Measurements from ENCODE around the gene SMAD4.

Gene SMAD4

DNA sequence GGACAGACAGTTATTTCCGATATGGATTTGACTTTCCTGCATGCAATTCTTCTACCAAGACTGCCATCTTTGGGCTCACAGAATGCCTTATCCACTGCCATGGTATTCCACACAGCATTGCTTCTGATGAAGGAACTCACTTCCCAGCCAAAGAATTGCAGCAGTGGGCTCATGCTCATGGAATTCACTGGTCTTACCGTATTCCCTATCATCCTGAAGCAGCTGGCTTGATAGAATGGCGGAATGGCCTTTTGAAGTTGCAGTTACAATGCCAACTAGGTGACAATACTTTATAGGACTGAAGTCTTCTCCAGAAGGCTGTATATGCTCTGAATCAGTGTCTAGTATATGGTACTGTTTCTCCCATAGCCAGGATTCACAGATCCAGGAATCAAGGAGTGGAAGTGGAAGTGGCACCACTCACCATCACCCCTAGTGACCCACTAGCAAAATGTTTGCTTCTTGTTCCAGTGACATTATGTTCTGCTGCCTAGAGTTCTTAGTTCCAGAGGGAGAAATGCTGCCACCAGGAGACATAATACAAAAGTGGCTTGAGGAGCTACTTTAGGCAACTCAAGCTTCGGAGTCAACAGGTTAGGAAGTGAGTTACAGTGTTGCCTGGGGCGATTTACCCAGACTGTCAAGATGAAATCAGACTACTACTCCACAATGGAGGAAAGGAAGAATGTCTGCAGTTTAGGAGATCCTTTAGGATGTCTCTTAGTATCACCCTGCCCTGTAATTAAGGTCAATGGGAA lies 23.8 kb upstream of the SMAD4 start:
- Histone ChIP-seq H3K36me3 (ENCODE audit: control insufficient read depth in 2 of 2, insufficient read depth in 2 of 2, low read length in 2 of 2) (no peaks in the 10 kb centered on the region), H3K27ac (ENCODE audit: low read length) (no peak overlapping the region), H3K4me1 (ENCODE audit: control insufficient read depth, insufficient read depth, low read length) (no peaks in the 10 kb centered on the region), H3K4me3 (ENCODE audit: low read length in 2 of 2) (no peak overlapping the region), H3K9ac (ENCODE audit: low read length in 2 of 2) (no peak overlapping the region), H3K27me3 (ENCODE audit: control insufficient read depth in 1 of 2, insufficient read depth in 2 of 2, low read length in 2 of 2) (no peaks in the 10 kb centered on the region), H3K9me3 (ENCODE audit: control insufficient read depth in 2 of 2, low read length in 2 of 2) (no peaks in the 10 kb centered on the region)

DNA sequence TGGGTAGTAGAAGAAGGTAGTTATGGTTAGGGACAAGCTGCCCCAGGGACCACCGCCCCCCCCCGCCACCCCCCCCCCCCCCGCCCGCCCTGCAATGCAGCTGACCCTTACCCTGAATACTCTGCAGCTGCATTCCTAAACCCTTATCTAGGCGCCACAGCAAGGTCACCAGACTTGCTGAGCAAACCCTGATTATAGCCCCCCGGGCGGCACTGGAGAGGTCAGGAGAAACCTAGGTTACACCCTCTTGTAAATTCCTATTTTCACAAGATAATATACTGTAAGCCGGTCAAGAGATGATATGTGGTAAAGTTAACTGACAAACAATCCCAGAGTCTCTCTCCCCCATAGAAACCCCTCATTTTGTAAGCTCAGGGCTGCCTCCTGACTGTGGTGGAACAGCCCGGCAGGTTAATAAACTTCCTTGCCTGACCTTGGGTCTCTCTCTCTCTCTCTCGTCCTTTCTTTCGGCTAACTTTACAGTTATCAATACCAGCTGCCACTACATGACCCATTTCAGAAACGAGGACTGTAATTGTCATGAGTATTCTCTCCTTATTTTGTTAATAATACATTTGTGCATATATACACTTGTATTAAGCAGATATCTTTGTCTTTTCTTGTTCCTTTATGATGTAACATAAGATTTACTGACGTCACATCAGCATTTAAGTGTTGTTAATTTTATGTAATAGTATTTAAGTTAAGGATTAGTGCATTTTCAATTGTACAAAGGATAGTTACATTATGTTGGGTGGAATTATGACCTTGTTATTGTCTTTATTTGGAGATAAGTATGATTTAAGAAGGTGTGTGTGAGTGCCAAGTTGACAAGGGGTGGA lies 22.8 kb upstream of the SMAD4 start:
- Histone ChIP-seq H3K27me3 (ENCODE audit: control insufficient read depth in 1 of 2, insufficient read depth in 2 of 2, low read length in 2 of 2) (no peaks in the 10 kb centered on the region), H3K27ac (ENCODE audit: low read length) (no peak overlapping the region), H3K4me1 (ENCODE audit: control insufficient read depth, insufficient read depth, low read length) (no peaks in the 10 kb centered on the region), H3K4me3 (ENCODE audit: low read length in 2 of 2) (no peak overlapping the region), H3K9me3 (ENCODE audit: control insufficient read depth in 2 of 2, low read length in 2 of 2) (no peaks in the 10 kb centered on the region), H3K9ac (ENCODE audit: low read length in 2 of 2) (no peak overlapping the region), H3K36me3 (ENCODE audit: control insufficient read depth in 2 of 2, insufficient read depth in 2 of 2, low read length in 2 of 2) (no peaks in the 10 kb centered on the region)

DNA sequence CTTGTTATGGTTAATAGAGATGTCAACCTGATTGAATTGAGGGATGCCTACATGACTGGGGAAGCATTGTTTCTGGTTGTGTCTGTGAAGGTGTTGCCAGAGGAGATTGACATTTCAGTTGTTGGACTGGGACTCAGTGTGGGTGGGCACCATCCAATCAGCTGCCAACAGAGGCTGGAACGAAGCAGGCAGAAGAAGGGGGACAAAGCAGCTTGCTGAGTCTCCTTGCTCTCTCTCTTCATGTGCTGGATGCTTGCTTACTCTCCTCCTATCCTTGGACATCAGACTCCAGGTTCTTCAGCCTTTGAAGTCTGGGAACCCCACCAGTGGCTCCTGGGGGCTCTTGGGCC lies 22.2 kb upstream of the SMAD4 start:
- Histone ChIP-seq H3K9ac (ENCODE audit: low read length in 2 of 2) (no peak overlapping the region), H3K4me1 (ENCODE audit: control insufficient read depth, insufficient read depth, low read length) (no peaks in the 10 kb centered on the region), H3K36me3 (ENCODE audit: control insufficient read depth in 2 of 2, insufficient read depth in 2 of 2, low read length in 2 of 2) (no peaks in the 10 kb centered on the region), H3K27me3 (ENCODE audit: control insufficient read depth in 1 of 2, insufficient read depth in 2 of 2, low read length in 2 of 2) (no peaks in the 10 kb centered on the region), H3K4me3 (ENCODE audit: low read length in 2 of 2) (no peak overlapping the region), H3K9me3 (ENCODE audit: control insufficient read depth in 2 of 2, low read length in 2 of 2) (no peaks in the 10 kb centered on the region), H3K27ac (ENCODE audit: low read length) (no peak overlapping the region)

DNA sequence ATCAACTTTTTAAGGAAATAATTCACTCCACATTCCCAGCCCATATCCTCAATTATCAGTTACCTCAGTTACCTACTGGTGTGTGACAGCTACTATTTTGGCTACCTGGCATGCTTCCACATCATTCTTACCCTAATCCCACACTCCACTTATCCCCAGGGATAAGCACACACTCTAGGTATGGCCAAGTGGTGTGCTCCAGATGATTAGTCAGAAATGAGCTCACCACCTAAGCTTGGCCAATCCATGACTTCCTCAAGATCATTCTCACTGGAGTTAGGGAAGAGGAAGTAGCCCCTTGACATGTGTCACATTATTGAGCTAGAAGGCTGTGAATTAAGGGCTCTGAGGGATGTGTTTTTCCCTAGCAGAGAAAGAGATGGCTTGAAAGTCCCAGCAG lies 20.9 kb upstream of the SMAD4 start:
- H3K4me1 ChIP-seq (ENCODE audit: control insufficient read depth, insufficient read depth, low read length) = no peaks in the 10 kb centered on the region
- no peaks in the 10 kb centered on the region for H3K27me3 ChIP-seq (ENCODE audit: control insufficient read depth in 1 of 2, insufficient read depth in 2 of 2, low read length in 2 of 2)
- H3K9ac ChIP-seq (ENCODE audit: low read length in 2 of 2) = no peak overlapping the region
- H3K4me3 ChIP-seq (ENCODE audit: low read length in 2 of 2) = no peak overlapping the region
- no peaks in the 10 kb centered on the region for H3K9me3 ChIP-seq (ENCODE audit: control insufficient read depth in 2 of 2, low read length in 2 of 2)
- H3K27ac ChIP-seq (ENCODE audit: low read length) = no peak overlapping the region
- H3K36me3 ChIP-seq (ENCODE audit: control insufficient read depth in 2 of 2, insufficient read depth in 2 of 2, low read length in 2 of 2) = no peaks in the 10 kb centered on the region

DNA sequence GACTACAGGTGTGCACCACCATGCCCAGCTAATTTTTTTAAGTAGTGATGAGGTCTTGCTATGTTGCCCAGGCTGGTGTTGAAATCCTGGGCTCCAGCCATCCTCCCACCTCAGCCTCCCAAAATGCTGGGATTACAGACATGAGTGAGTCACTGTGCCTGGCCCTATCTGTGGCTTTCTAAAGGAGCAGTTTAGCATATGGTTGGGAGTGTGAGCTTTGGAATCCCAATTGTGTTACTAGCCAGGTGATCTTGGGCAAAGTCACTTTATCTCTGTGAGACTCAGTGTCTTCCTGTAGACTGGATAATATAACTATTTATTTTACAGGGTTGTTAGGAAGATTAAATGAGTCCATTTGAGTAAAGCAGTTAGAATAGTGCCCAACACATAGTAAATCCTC lies 19.8 kb upstream of the SMAD4 start:
- H3K9ac ChIP-seq (ENCODE audit: low read length in 2 of 2) = no peak overlapping the region
- H3K4me3 ChIP-seq (ENCODE audit: low read length in 2 of 2) = no peak overlapping the region
- H3K9me3 ChIP-seq (ENCODE audit: control insufficient read depth in 2 of 2, low read length in 2 of 2) = no peaks in the 10 kb centered on the region
- no peaks in the 10 kb centered on the region for H3K27me3 ChIP-seq (ENCODE audit: control insufficient read depth in 1 of 2, insufficient read depth in 2 of 2, low read length in 2 of 2)
- H3K4me1 ChIP-seq (ENCODE audit: control insufficient read depth, insufficient read depth, low read length) = no peaks in the 10 kb centered on the region
- no peaks in the 10 kb centered on the region for H3K36me3 ChIP-seq (ENCODE audit: control insufficient read depth in 2 of 2, insufficient read depth in 2 of 2, low read length in 2 of 2)
- no peak overlapping the region for H3K27ac ChIP-seq (ENCODE audit: low read length)

DNA sequence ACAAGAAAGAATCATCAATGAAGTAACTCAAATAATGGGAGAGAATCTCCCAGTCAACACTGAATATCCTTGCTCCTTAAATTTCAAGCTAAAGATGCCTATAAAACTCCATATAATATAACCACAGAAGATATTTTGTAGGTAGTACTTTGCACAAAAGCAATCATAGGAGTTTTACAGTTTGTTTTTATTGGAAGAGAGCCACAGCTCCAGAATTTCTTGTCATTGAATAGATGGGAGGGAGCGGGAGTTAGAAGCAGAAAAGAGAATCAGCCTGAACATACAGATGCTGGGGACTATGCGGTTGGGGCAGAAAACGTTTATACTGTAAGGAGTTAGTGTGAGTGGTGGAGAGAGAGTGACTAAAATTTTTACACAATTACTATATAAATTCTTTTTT lies 18.3 kb upstream of the SMAD4 start:
- H3K9ac ChIP-seq (ENCODE audit: low read length in 2 of 2) = no peak overlapping the region
- peaks cover 0 to under 1% of the 10 kb centered on the region in 2 donors for H3K36me3 ChIP-seq (ENCODE audit: control insufficient read depth in 2 of 2, insufficient read depth in 2 of 2, low read length in 2 of 2)
- no peak overlapping the region for H3K27ac ChIP-seq (ENCODE audit: low read length)
- H3K4me1 ChIP-seq (ENCODE audit: control insufficient read depth, insufficient read depth, low read length) = no peaks in the 10 kb centered on the region
- H3K9me3 ChIP-seq (ENCODE audit: control insufficient read depth in 2 of 2, low read length in 2 of 2) = no peaks in the 10 kb centered on the region
- H3K4me3 ChIP-seq (ENCODE audit: low read length in 2 of 2) = no peak overlapping the region
- H3K27me3 ChIP-seq (ENCODE audit: control insufficient read depth in 1 of 2, insufficient read depth in 2 of 2, low read length in 2 of 2) = no peaks in the 10 kb centered on the region

DNA sequence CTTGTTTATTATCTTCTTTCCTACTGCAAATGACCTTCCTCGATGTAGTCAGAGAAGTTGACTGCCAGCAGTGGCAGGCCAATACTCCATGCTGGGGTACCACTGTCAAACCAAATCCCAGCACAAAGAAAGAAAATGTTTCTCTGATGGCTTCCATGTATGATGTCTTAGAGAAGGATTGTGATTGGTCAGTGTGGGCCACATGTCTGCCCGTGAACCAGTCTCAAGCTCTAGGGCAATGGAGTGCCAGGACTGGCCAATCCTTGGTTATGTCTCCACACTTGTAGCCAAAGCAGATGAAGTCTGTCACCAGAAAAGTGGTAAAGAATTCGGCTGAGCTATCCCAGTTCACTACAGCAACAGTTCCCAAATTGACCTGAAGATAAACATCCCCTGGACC lies 17.6 kb upstream of the SMAD4 start:
- Histone ChIP-seq H3K4me1 (ENCODE audit: control insufficient read depth, insufficient read depth, low read length) (no peaks in the 10 kb centered on the region), H3K4me3 (ENCODE audit: low read length in 2 of 2) (no peak overlapping the region), H3K27ac (ENCODE audit: low read length) (no peak overlapping the region), H3K9me3 (ENCODE audit: control insufficient read depth in 2 of 2, low read length in 2 of 2) (no peaks in the 10 kb centered on the region), H3K9ac (ENCODE audit: low read length in 2 of 2) (no peak overlapping the region), H3K27me3 (ENCODE audit: control insufficient read depth in 1 of 2, insufficient read depth in 2 of 2, low read length in 2 of 2) (no peaks in the 10 kb centered on the region), H3K36me3 (ENCODE audit: control insufficient read depth in 2 of 2, insufficient read depth in 2 of 2, low read length in 2 of 2) (peaks cover 2 to 3% of the 10 kb centered on the region in 2 donors)

DNA sequence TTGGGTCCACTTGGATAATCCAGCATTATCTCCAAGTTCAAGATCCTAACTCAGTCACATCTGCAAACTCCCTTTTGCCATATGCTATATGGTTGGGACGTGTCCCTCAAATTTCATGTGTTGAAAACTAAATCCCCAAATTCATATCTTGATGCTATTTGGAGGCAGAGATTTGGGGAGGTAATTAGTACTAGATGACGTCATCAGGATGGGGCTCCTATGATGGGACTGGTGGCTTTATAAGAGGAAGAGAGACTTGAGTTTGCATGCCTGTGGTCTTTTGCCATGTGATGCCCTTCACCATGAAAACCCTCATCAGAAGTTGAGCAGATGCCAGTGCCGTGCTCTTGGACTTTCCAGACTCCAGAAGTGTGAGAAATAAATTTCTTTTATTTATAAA lies 16.8 kb upstream of the SMAD4 start:
- no peak overlapping the region for H3K9ac ChIP-seq (ENCODE audit: low read length in 2 of 2)
- no peaks in the 10 kb centered on the region for H3K4me1 ChIP-seq (ENCODE audit: control insufficient read depth, insufficient read depth, low read length)
- H3K36me3 ChIP-seq (ENCODE audit: control insufficient read depth in 2 of 2, insufficient read depth in 2 of 2, low read length in 2 of 2) = peaks cover 2 to 3% of the 10 kb centered on the region in 2 donors
- H3K27ac ChIP-seq (ENCODE audit: low read length) = no peak overlapping the region
- H3K4me3 ChIP-seq (ENCODE audit: low read length in 2 of 2) = no peak overlapping the region
- H3K27me3 ChIP-seq (ENCODE audit: control insufficient read depth in 1 of 2, insufficient read depth in 2 of 2, low read length in 2 of 2) = no peaks in the 10 kb centered on the region
- no peaks in the 10 kb centered on the region for H3K9me3 ChIP-seq (ENCODE audit: control insufficient read depth in 2 of 2, low read length in 2 of 2)

DNA sequence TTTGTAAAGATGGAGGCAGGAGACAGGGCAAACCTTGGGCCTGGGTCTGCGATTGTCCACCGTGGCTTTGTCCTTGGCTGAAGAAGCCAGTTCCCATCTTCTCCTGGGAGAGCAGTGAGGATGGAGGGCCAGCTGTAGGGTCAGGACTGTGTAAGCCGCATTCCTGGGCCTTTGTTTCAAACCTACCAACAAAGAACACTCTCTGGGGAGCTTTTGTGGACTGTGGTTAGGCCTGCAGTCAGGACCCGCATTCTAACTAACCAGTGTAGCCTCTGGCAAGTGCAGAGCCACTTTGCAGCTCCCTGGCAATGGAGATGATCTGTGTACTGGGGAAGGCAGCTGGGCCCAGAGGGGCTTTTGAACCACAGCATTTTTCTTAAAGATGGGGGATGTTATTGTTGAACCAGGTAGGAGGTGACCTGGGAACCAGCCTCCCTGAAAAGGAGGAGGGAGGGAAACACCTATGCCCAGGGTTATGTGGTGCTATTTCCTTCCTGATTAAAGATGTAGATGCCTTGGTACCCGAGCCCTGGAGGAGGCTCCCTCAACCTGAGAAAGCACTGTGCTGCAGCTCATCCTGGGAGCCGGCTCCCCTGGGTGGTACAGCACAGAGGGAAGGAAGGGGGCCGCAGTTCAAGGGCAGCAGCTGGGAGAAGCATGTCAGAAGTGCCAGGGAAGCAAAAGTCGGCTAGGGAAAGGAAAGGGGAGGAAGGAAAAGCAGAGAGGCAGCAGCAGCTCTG lies 12.7 kb upstream of the SMAD4 start:
- Histone ChIP-seq H3K9me3 (ENCODE audit: control insufficient read depth in 2 of 2, low read length in 2 of 2) (no peaks in the 10 kb centered on the region), H3K4me1 (ENCODE audit: control insufficient read depth, insufficient read depth, low read length) (no peaks in the 10 kb centered on the region), H3K36me3 (ENCODE audit: control insufficient read depth in 2 of 2, insufficient read depth in 2 of 2, low read length in 2 of 2) (peaks cover 2 to 3% of the 10 kb centered on the region in 2 donors), H3K9ac (ENCODE audit: low read length in 2 of 2) (no peak overlapping the region), H3K27ac (ENCODE audit: low read length) (no peak overlapping the region), H3K27me3 (ENCODE audit: control insufficient read depth in 1 of 2, insufficient read depth in 2 of 2, low read length in 2 of 2) (no peaks in the 10 kb centered on the region), H3K4me3 (ENCODE audit: low read length in 2 of 2) (no peak overlapping the region)

DNA sequence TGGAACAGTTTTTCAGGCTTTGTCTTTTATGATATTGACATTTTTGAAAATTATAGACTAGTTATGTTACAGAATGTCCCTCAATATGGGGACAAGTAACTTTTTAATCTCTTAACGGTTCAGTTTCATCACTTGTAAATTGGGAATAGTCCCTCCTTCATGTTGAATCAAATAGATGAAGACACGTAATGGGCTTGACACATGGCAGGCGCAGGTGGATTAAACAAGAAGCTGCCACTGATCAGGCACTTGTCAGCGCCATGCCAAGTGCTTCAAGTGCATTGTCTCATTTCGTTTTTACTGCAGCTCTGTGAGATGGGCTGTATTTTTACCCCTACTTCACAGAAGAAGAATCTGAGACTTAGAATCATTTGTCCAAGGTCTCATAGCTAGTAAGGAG lies 9.5 kb upstream of the SMAD4 start:
- H3K4me1 ChIP-seq (ENCODE audit: control insufficient read depth, insufficient read depth, low read length) = no peaks in the 10 kb centered on the region
- H3K9ac ChIP-seq (ENCODE audit: low read length in 2 of 2) = no peak overlapping the region
- no peak overlapping the region for H3K27ac ChIP-seq (ENCODE audit: low read length)
- peaks cover 2 to 3% of the 10 kb centered on the region in 2 donors for H3K36me3 ChIP-seq (ENCODE audit: control insufficient read depth in 2 of 2, insufficient read depth in 2 of 2, low read length in 2 of 2)
- no peaks in the 10 kb centered on the region for H3K9me3 ChIP-seq (ENCODE audit: control insufficient read depth in 2 of 2, low read length in 2 of 2)
- no peaks in the 10 kb centered on the region for H3K27me3 ChIP-seq (ENCODE audit: control insufficient read depth in 1 of 2, insufficient read depth in 2 of 2, low read length in 2 of 2)
- no peak overlapping the region for H3K4me3 ChIP-seq (ENCODE audit: low read length in 2 of 2)
